Measurements from ENCODE around the gene RNASE4.
A peak's percentile ranks its signal among the peaks of the same experiment; 100 is the strongest.

Gene RNASE4

DNA sequence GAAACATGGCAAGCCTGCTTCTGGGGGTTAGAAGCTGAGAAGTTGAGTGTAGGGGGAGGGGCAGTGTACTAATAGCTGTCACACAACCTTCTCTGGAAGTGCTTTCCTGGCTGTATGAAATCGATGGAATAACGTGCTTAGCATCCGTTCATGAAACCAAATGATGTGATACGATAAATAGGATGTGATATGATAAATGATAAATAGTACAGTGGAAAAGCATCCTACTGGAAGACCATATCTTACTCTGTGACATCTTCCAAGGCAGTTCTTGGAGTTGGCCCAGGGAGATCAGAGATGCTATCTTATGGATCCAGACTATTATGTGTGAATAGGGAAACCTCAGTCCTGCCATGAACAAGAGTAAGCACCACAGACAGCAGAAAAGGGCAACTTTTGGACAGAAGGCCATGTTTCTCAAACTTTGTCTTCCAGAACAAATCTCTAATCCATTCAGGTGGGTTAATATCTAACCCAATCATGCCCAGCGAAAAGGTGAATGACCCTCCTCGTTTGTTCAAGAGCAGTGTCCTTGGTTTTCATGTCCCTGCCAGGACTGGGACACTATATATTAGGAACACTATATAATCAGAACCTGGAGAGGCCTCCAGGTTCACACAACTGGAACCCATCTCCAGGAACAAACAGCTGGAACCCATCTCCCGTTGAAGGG is 3.9 kb downstream of the RNASE4 start, which contains the start of gene ANG:
TSS of gene ANG (plus strand) at position 598 of the 673 bp plus-strand sequence. CDS start 4,801 bp downstream, outside the sequence.
- Histone ChIP-seq H3K27ac (no peak within 1 kb of the TSS), H3K4me3 (ENCODE audit: low read depth in 1 of 2, low read length in 1 of 2) (no peak within 1 kb of the TSS), H3K9me3 (no peaks in the 10 kb centered on the region)

DNA sequence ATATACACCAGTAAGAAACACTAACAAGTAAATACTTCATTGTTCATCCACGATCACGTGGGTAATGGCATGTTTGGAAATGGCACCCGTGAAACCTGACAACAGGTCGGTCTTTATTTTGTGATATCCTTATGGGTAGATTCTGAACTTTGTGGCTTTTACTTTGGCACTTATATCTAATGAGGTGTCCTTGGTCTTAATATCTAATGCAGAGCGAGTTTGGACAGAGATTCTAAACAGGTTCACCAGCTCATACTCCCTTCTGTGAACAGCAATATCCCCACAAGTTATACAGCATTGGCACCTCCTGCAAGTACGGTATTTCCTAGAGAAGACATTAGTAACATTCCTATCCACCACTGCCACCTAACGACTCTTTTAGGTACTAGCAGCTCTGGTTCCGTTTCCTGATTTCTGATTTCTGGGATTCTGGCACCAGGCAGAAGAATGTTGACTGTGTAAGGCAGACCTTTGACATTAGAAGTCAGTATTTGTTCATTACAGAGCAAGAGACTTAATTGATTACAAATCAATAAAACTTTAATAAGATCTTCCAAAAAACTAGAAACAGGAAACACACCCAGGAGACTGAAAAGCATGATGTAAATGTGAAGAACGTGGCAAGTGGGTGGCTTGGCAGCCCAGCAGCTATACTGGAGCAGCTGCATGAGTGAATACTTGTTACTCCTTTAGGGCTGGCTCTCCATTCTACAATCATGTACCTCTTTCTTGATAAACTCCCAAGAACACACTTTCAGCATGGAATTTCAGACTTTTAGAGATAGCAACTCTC is 6.7 kb downstream of the RNASE4 start:
- Histone ChIP-seq H3K36me3 (no peaks in the 10 kb centered on the region), H3K4me1 (ENCODE audit: control insufficient read depth in 1 of 2, insufficient read depth in 1 of 2, low read depth in 1 of 2, low read length in 1 of 2) (no peaks in the 10 kb centered on the region), H3K4me3 (ENCODE audit: low read depth in 1 of 2, low read length in 1 of 2) (no peak overlapping the region), H3K27ac (no peak overlapping the region), H3K9me3 (no peaks in the 10 kb centered on the region), H3K27me3 (peaks cover 4% of the 10 kb centered on the region)
- TF ChIP-seq, protein P1, sequence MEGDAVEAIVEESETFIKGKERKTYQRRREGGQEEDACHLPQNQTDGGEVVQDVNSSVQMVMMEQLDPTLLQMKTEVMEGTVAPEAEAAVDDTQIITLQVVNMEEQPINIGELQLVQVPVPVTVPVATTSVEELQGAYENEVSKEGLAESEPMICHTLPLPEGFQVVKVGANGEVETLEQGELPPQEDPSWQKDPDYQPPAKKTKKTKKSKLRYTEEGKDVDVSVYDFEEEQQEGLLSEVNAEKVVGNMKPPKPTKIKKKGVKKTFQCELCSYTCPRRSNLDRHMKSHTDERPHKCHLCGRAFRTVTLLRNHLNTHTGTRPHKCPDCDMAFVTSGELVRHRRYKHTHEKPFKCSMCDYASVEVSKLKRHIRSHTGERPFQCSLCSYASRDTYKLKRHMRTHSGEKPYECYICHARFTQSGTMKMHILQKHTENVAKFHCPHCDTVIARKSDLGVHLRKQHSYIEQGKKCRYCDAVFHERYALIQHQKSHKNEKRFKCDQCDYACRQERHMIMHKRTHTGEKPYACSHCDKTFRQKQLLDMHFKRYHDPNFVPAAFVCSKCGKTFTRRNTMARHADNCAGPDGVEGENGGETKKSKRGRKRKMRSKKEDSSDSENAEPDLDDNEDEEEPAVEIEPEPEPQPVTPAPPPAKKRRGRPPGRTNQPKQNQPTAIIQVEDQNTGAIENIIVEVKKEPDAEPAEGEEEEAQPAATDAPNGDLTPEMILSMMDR (IDR thresholded peaks at IDR 0.05), result peak; percentile 88

More for the DNA sequence above, 3.9 kb downstream of the RNASE4 start, which contains the start of gene ANG:
- Histone ChIP-seq H3K36me3 (no peaks in the 10 kb centered on the region), H3K27me3 (peaks cover 32% of the 10 kb centered on the region), H3K4me1 (ENCODE audit: control insufficient read depth in 1 of 2, insufficient read depth in 1 of 2, low read depth in 1 of 2, low read length in 1 of 2) (peaks cover 21 to 22% of the 10 kb centered on the region in 2 experiments)
- TF ChIP-seq, protein P1 (IDR thresholded peaks at IDR 0.05), result no peak

DNA sequence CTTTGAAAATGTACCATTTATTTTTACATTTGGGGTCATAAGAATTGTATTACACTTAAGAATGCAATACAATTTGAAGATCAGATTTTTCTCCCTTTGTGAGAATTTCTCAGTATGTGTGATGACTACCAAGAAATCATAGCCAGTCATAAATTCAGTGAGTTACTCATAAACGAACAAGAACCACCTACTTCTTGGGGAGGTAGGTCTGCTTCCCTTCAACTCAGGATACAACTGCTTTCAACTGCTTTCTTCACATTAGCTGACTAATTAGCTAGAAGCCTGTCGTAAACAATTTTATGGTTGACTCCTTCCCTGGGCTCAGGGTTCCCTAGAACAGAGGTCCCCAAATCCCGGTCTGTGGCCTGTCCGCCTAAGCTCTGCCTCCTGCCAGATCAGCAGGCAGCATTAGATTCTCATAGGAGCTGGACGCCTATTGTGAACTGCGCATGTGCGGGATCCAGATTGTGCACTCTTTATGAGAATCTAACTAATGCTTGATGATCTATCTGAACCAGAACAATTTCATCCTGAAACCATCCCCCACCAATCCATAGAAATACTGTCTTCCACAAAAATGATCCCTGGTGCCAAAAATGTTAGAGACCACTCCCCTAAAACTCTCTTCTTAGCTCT is 7.9 kb downstream of the RNASE4 start:
- Histone ChIP-seq H3K9me3 (no peaks in the 10 kb centered on the region), H3K36me3 (no peaks in the 10 kb centered on the region), H3K27ac (no peak overlapping the region), H3K4me1 (ENCODE audit: control insufficient read depth in 1 of 2, insufficient read depth in 1 of 2, low read depth in 1 of 2, low read length in 1 of 2) (no peaks in the 10 kb centered on the region), H3K27me3 (no peaks in the 10 kb centered on the region), H3K4me3 (ENCODE audit: low read depth in 1 of 2, low read length in 1 of 2) (no peak overlapping the region)
- TF ChIP-seq, protein P1 (IDR thresholded peaks at IDR 0.05), result no peak

DNA sequence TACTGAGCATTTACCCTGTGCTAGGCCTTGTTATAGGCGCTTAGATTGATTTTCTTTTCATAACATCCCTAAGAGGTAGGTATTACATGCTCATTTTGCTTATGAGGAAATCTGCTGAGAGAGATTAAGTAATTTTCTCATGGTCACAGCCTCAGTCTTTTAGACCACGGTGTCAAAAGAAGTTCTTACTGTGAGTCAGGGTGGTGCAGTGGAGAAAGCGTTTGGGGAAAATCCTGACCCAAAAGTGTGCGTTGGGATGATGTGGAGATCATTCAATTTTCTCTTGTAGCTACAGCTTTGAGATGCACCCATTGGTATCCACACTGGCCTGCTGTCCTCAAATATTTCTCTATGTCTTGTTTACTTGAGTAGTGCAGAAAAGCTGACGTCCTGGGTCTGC is 12.4 kb downstream of the RNASE4 start:
- Histone ChIP-seq H3K27me3 (no peaks in the 10 kb centered on the region), H3K4me3 (ENCODE audit: low read depth in 1 of 2, low read length in 1 of 2) (no peak overlapping the region), H3K9me3 (no peaks in the 10 kb centered on the region), H3K36me3 (no peaks in the 10 kb centered on the region), H3K27ac (no peak overlapping the region), H3K4me1 (ENCODE audit: control insufficient read depth in 1 of 2, insufficient read depth in 1 of 2, low read depth in 1 of 2, low read length in 1 of 2) (no peaks in the 10 kb centered on the region)
- TF ChIP-seq, protein P1 (IDR thresholded peaks at IDR 0.05), result no peak

DNA sequence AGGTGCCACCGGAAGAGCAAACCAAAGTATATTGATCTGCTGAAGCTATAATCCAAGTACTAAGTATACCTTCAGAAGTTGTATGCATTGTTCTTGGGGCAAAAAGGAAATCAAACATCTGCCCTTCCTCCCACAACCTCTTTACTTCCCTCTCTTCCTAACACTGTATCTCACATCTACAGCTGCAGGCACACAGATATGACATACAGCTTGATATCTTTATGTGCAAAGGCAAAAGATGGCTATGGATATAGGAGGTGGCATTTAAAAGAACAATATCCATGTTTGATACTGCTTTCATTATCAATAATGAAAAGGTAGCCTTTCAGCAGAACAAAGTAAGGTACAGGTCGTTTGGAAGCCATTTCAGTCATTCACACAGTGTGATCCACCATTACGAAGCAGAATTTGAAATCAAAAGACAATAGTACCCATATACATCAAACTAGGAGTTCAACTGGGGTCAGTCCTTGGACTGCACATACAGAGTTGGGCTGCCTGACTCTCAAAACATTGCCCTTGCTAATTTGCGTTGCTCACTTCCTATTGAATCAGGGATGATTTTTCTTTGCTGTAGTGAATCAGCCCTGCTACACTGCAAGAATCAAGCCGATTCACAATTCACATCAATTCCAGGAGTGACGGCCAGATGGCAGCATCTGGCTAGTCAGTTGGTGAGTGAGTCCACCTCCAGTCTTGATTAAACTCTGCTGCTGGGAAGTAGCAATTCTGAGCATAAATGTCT is 13.1 kb downstream of the RNASE4 start:
- Histone ChIP-seq H3K27me3 (no peaks in the 10 kb centered on the region), H3K27ac (no peak overlapping the region), H3K36me3 (no peaks in the 10 kb centered on the region), H3K4me1 (ENCODE audit: control insufficient read depth in 1 of 2, insufficient read depth in 1 of 2, low read depth in 1 of 2, low read length in 1 of 2) (no peaks in the 10 kb centered on the region), H3K4me3 (ENCODE audit: low read depth in 1 of 2, low read length in 1 of 2) (no peak overlapping the region), H3K9me3 (no peaks in the 10 kb centered on the region)
- TF ChIP-seq, protein P1 (IDR thresholded peaks at IDR 0.05), result peak; percentile 88
